KOPT-K1 (cell line): ENCODE results near the gene CCDC87.
A peak's percentile ranks its signal among the peaks of the same experiment; 100 is the strongest.
"Not testable (repeated sequence)": the region's sequence is repeated elsewhere in the genome, so short reads cannot be mapped to it uniquely, and the experiment has no call there.

Experiments used
- H3K27ac ChIP-seq: fragments of 200-600 bp; sonication (generic); 2 replicates; pipeline ENCODE4 v1.5.1; 2016; ENCODE audit warnings: antibody characterized with exemption, mild to moderate bottlenecking, low read depth, low read length; ENCODE audit not compliant: poor library complexity, severe bottlenecking
- H3K36me3 ChIP-seq: fragments of 200-600 bp; sonication (generic); 2 replicates; pipeline ENCODE4 v1.5.1; 2017; ENCODE audit warnings: antibody characterized with exemption, mild to moderate bottlenecking, low read length, moderate library complexity; ENCODE audit not compliant: insufficient read depth
- H3K9me3 ChIP-seq: fragments of 200-600 bp; sonication (generic); 2 replicates; pipeline ENCODE4 v1.5.1; 2017; ENCODE audit warnings: antibody characterized with exemption, low read length, mild to moderate bottlenecking; ENCODE audit not compliant: insufficient read depth, poor library complexity, severe bottlenecking

CCDC87 gene

GRCh38 chr11:66543263-66544107 is 49.4 kb downstream of the CCDC87 start:
- peaks cover 40% of the 10 kb centered on the region for H3K36me3 ChIP-seq
- H3K27ac ChIP-seq, result peak overlapping the region; percentile 75
- H3K9me3 ChIP-seq, result no peaks in the 10 kb centered on the region

- Histone ChIP-seq H3K36me3 (peaks cover 42% of the 10 kb centered on the region), H3K27ac (no peak overlapping the region), H3K9me3 (no peaks in the 10 kb centered on the region)
These were observed 50.5 kb downstream of the CCDC87 start for GRCh38 chr11:66542362-66542761.

- no peaks in the 10 kb centered on the region for H3K9me3 ChIP-seq
- H3K36me3 ChIP-seq, result peaks cover 47% of the 10 kb centered on the region
- H3K27ac ChIP-seq, result no peak overlapping the region
These were observed 51.0 kb downstream of the CCDC87 start for GRCh38 chr11:66541892-66542291.

DNA sequence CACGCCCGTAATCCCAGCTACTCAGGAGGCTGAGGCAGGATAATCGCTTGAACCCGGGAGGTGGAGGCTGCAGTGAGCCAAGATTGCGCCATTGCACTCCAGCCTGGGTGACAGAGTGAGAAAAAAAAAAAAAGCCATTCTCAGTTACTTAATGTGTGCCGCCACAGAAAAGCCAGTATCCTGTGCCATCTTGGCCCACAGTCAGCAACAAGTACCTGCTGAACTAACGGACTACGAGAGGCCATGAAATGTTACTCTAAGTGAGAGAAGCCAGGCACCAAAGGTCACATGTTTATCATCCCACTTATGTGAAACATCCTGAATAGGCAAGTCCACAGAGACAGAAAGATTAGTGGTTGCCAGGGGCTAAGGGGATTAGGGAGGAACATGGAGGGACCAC is 52.3 kb downstream of the CCDC87 start:
- H3K36me3 ChIP-seq, result peaks cover 55% of the 10 kb centered on the region
- not testable (repeated sequence) for H3K9me3 ChIP-seq, H3K27ac ChIP-seq
